A673 (cell line): Measurements from ENCODE around the gene RASA1. TPM values are rescaled to one million over a fixed set of nuclear protein-coding genes. Genes with fewer than 3 reads are reported as not detected.
"Not testable (repeated sequence)": the region's sequence is repeated elsewhere in the genome, so short reads cannot be mapped to it uniquely, and the experiment has no call there.

Experiments
- BruUV-seq: library from RNA; stranded (reverse); fragments of 400-500 nt; replicated peaks from 2 replicates; lab custom pipeline; 2021; lab: Mats Ljungman, UMichigan
- CTCF ChIA-PET: fragments of 300-600 bp; sonication (Branson Sonifier 250); formaldehyde crosslinking; loops from one replicate; lab custom pipeline; 2022; ENCODE audit warnings: antibody characterized with exemption; lab: Charles Lee
- POLR2A ChIA-PET: fragments of 300-600 bp; sonication (Branson Sonifier 250); formaldehyde crosslinking; loops from one replicate; lab custom pipeline; 2022; ENCODE audit warnings: antibody characterized with exemption; ENCODE audit not compliant: low non-redundant PET; lab: Charles Lee
- DNase-seq: peaks from one replicate; pipeline ENCODE4 v3.0.0-alpha.2; 2015; ENCODE audit warnings: low spot score
- H3K27ac ChIP-seq: fragments of 200-600 bp; sonication (generic); 2 replicates; pipeline ENCODE4 v1.5.1; 2016; ENCODE audit warnings: mixed run types, low read depth, mild to moderate bottlenecking, mixed read lengths, antibody characterized with exemption, low read length; ENCODE audit not compliant: poor library complexity, severe bottlenecking
- H3K27me3 ChIP-seq: fragments of 200-600 bp; sonication (generic); replicated peaks from 2 replicates; pipeline ENCODE4 v1.6.1; 2017; ENCODE audit warnings: mixed run types, low read depth, mild to moderate bottlenecking, mixed read lengths, antibody characterized with exemption, low read length; ENCODE audit not compliant: insufficient read depth, poor library complexity
- H3K36me3 ChIP-seq: fragments of 200-600 bp; sonication (generic); 2 replicates; pipeline ENCODE4 v1.6.1; 2016; ENCODE audit warnings: mixed run types, mild to moderate bottlenecking, mixed read lengths, antibody characterized with exemption, low read length; ENCODE audit not compliant: insufficient read depth, poor library complexity, severe bottlenecking
- H3K4me1 ChIP-seq: fragments of 200-600 bp; sonication (generic); 2 replicates; pipeline ENCODE4 v1.6.1; 2017; ENCODE audit warnings: mixed run types, mild to moderate bottlenecking, mixed read lengths, antibody characterized with exemption, low read length; ENCODE audit not compliant: insufficient read depth, poor library complexity, severe bottlenecking
- H3K4me3 ChIP-seq: fragments of 200-600 bp; sonication (generic); 2 replicates; pipeline ENCODE4 v1.5.1; 2016; ENCODE audit warnings: low read depth, mixed run types, mild to moderate bottlenecking, mixed read lengths, low read length; ENCODE audit not compliant: poor library complexity, severe bottlenecking
- H3K9me3 ChIP-seq: fragments of 200-600 bp; sonication (generic); 2 replicates; pipeline ENCODE4 v1.6.1; 2016; ENCODE audit warnings: mixed run types, low read depth, mild to moderate bottlenecking, mixed read lengths, antibody characterized with exemption, low read length; ENCODE audit not compliant: poor library complexity, severe bottlenecking
- EZH2 ChIP-seq: fragments of 200-600 bp; sonication (generic); IDR thresholded peaks from 2 replicates; pipeline ENCODE4 v1.6.1; 2017; ENCODE audit warnings: borderline replicate concordance, low read depth, mild to moderate bottlenecking, mixed read lengths, antibody characterized with exemption, low read length; ENCODE audit not compliant: poor library complexity, severe bottlenecking
- intact Hi-C: fragments of 100-400 bp; cut with micrococcal nuclease; formaldehyde crosslinking; loops from one replicate; pipeline ENCODE4 v1.10.0; 2022; ENCODE audit not compliant: unreplicated experiment
- total RNA-seq: library from RNA; stranded (reverse); gene quantifications from 2 replicates; pipeline ENCODE4 v1.2.3, GENCODE V29; 2021
- TF ChIP-seq, protein P1 (sequence below): fragments of 300-800, 200-600 bp; sonication (generic); conservative IDR thresholded peaks from 2 replicates; pipeline ENCODE4 v1.5.1; 2017; ENCODE audit warnings: low read depth, mild to moderate bottlenecking, antibody characterized with exemption, low read length, moderate library complexity, mixed read lengths

RASA1 gene
- total RNA-seq, 1 experiment from 2014 or later, result 34.2 TPM

DNA sequence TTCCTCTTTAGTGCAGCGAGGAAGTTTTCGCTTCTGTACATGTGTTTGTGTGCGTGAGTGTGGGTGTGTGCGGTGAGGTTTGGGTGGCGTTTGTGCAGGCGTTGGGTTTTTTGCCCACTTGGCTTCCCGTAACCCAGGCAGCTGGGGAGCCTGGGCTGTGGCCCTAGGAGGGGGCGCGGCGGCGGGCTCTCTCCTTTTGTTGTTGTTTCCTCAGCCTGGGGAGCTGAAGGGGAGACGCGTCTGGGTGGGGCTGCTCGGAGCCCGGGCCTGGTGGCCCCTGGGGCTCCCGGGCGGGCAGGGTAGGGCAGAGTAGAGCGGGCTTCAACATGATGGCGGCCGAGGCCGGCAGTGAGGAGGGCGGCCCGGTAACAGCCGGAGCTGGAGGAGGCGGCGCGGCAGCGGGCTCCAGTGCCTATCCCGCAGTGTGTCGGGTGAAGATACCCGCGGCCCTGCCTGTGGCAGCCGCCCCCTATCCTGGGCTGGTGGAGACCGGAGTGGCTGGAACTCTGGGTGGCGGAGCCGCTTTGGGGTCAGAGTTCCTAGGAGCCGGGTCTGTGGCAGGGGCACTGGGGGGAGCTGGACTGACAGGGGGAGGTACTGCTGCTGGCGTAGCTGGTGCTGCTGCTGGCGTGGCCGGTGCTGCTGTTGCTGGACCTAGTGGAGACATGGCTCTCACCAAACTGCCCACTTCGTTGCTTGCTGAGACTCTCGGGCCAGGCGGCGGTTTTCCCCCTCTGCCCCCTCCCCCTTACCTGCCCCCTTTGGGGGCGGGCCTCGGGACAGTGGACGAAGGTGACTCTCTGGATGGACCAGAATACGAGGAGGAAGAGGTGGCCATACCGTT is 665 bp downstream of the RASA1 start:
- CTCF ChIA-PET, result no interaction called here
- Histone ChIP-seq H3K4me1 (no peaks in the 10 kb centered on the region), H3K9me3 (no peaks in the 10 kb centered on the region), H3K36me3 (no peaks in the 10 kb centered on the region), H3K4me3 (peak overlapping the region; percentile 97), H3K27ac (peak overlapping the region; percentile 86), H3K27me3 (no peaks in the 10 kb centered on the region)
- peak; percentile 71 for DNase-seq
- POLR2A ChIA-PET, result interaction anchor here (0.6 kb wide), 2 partner anchors 73 to 81 kb away, joined by 4 to 9 read pairs; no protein-coding TSS in a partner anchor
- BruUV-seq, result no TSS peak
- no peak for TF ChIP-seq EZH2
- TF ChIP-seq, protein P1, sequence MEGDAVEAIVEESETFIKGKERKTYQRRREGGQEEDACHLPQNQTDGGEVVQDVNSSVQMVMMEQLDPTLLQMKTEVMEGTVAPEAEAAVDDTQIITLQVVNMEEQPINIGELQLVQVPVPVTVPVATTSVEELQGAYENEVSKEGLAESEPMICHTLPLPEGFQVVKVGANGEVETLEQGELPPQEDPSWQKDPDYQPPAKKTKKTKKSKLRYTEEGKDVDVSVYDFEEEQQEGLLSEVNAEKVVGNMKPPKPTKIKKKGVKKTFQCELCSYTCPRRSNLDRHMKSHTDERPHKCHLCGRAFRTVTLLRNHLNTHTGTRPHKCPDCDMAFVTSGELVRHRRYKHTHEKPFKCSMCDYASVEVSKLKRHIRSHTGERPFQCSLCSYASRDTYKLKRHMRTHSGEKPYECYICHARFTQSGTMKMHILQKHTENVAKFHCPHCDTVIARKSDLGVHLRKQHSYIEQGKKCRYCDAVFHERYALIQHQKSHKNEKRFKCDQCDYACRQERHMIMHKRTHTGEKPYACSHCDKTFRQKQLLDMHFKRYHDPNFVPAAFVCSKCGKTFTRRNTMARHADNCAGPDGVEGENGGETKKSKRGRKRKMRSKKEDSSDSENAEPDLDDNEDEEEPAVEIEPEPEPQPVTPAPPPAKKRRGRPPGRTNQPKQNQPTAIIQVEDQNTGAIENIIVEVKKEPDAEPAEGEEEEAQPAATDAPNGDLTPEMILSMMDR, result no peak
- intact Hi-C loops, result loop anchor here (10.0 kb wide), 1 partner anchor 194 kb away; no protein-coding TSS in a partner anchor

DNA sequence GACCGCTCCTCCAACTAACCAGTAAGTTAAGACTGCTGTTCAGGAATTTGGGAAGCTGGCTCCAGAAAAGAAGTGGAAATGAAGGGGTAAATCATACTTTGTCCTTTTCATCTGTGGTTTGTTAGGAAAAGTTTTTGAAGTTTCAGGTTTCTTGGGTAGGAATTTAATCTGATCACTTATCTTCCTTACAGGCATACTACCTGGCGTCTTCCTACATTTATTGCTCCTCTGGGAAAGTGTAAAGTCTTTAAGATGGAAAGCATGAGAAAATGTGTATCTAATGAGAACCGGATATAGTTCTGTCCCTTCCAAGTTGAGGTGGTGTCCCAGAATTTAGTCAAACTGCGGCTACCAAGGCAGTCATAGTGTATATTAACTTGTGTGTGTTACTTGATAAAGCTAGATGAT is 1.3 kb downstream of the RASA1 start:
- Histone ChIP-seq H3K27me3 (no peaks in the 10 kb centered on the region), H3K27ac (peak overlapping the region; percentile 86), H3K4me1 (no peaks in the 10 kb centered on the region), H3K9me3 (no peaks in the 10 kb centered on the region), H3K4me3 (peak overlapping the region; percentile 97), H3K36me3 (no peaks in the 10 kb centered on the region)
- intact Hi-C loops, result loop anchor here (10.0 kb wide), 1 partner anchor 194 kb away; no protein-coding TSS in a partner anchor
- CTCF ChIA-PET, result no interaction called here
- no TSS peak for BruUV-seq
- TF ChIP-seq EZH2, result no peak
- TF ChIP-seq, protein P1, result no peak
- POLR2A ChIA-PET, result interaction anchor here (0.6 kb wide), 1 partner anchor 80 kb away, joined by 4 read pairs; no protein-coding TSS in a partner anchor
- no peak for DNase-seq

DNA sequence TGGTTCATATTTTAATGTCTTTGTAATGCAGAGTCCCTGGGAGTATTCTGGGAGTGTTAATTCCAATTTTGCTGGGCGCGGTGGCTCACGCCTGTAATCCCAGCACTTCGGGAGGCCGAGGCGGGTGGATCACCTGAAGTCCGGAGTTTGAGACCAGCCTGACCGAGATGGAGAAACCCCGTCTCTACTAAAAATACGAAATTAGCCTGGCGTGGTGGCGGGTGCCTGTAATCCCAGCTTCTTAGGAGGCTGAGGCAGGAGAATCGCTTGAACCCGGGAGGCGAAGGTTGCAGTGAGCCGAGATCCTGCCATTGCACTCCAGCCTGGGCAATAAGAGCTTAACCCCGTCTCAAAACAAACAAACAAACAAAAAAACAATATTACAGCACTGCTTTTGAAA is 3.2 kb downstream of the RASA1 start:
- DNase-seq, CTCF ChIA-PET, POLR2A ChIA-PET, H3K27ac ChIP-seq, intact Hi-C loops, H3K36me3 ChIP-seq, H3K4me1 ChIP-seq, H3K9me3 ChIP-seq, H3K4me3 ChIP-seq, BruUV-seq, H3K27me3 ChIP-seq: not testable (repeated sequence)
